ENCODE measurements around the gene IGSF22. TPM values are rescaled to one million over a fixed set of nuclear protein-coding genes. Genes with fewer than 3 reads are reported as not detected.
"Not testable (repeated sequence)": the region's sequence is repeated elsewhere in the genome, so short reads cannot be mapped to it uniquely, and the experiment has no call there.

Gene IGSF22
- total and polyA plus RNA-seq, 2 donors, result 0.21 to 0.32 TPM

- Histone ChIP-seq H3K27ac (ENCODE audit: low read depth) (no peak overlapping the region), H3K4me3 (ENCODE audit: low read depth, low read length) (no peak overlapping the region)
Measured at GRCh38 chr11:18700375-18700774, 25.6 kb downstream of the IGSF22 start.

DNA sequence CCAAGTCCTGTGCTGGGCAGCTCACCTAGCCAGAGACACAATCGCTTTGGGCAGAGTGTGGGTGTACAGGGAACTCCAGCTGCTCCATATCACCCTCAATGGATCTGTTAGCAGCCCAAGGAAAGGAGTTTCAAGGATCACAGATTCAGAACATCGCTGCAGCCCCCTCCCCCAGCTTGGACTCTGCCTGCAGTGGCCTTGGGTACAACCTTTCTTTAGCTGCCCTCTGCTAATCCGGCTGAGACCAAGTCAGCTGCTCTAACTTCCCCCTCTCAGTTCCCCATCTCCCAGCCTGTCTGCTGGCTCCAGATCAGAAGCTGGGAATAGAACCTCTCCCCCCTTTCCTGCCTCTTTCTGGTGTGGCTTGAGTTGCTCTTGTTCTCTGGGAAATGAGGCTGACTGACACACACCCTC, 26.1 kb downstream of the IGSF22 start:
- 44% methylated on average over 3 of the region's 3 CpGs for WGBS
- DNase-seq (ENCODE audit: extremely low spot score), result no peak
- Histone ChIP-seq H3K4me3 (ENCODE audit: low read depth, low read length) (peak overlapping the region; percentile 86), H3K36me3 (ENCODE audit: insufficient read depth) (no peaks in the 10 kb centered on the region), H3K4me1 (ENCODE audit: insufficient read depth) (no peaks in the 10 kb centered on the region), H3K27ac (ENCODE audit: low read depth) (no peak overlapping the region)

More at GRCh38 chr11:18700375-18700774, 25.6 kb downstream of the IGSF22 start:
- no peaks in the 10 kb centered on the region for H3K36me3 ChIP-seq (ENCODE audit: insufficient read depth)
- DNase-seq (ENCODE audit: extremely low spot score), result no peak
- no peaks in the 10 kb centered on the region for H3K4me1 ChIP-seq (ENCODE audit: insufficient read depth)
- 53% methylated on average over 1 of the region's 1 CpG for whole genome bisulfite sequencing

- DNase-seq (ENCODE audit: extremely low spot score), result no peak
- Histone ChIP-seq H3K4me3 (ENCODE audit: low read depth, low read length) (peak overlapping the region; percentile 86), H3K36me3 (ENCODE audit: insufficient read depth) (no peaks in the 10 kb centered on the region), H3K4me1 (ENCODE audit: insufficient read depth) (no peaks in the 10 kb centered on the region), H3K27ac (ENCODE audit: low read depth) (no peak overlapping the region)
- 8% methylated on average over 9 of the region's 9 CpGs for WGBS
Measured at GRCh38 chr11:18699269-18699596, 26.8 kb downstream of the IGSF22 start.

- no peak for DNase-seq (ENCODE audit: extremely low spot score)
- Histone ChIP-seq H3K36me3 (ENCODE audit: insufficient read depth) (no peaks in the 10 kb centered on the region), H3K4me1 (ENCODE audit: insufficient read depth) (no peaks in the 10 kb centered on the region), H3K4me3 (ENCODE audit: low read depth, low read length) (peak within 1 kb of the TSS; percentile 86), H3K27ac (ENCODE audit: low read depth) (peak within 1 kb of the TSS; percentile 67)
- under 1% methylated on average over 98 of the region's 98 CpGs for WGBS
Measured at GRCh38 chr11:18698341-18699268, 27.4 kb downstream of the IGSF22 start, which contains the start of gene TMEM86A. TMEM86A (plus strand) TSS chr11:18698779; CDS start chr11:18698887, 108 bp downstream.

DNA sequence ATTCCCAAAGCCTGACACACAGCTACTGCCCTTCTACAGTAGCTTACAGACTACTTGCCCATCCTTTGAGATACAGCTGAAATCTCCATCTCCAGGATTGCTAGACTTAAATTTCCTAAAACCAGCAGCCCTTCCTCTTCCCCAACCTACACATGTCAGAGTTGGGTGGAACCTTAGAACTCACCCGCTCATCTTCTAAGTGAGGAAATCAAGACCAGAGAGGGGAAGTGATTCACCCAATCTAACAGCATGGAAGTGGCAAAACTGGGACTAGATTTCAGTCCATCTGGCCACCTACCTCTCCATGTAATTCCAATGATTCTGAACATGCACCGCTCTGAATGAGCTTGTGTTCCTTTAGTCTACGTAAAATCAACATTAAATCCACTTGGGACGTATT, 28.4 kb downstream of the IGSF22 start:
- H3K27ac ChIP-seq (ENCODE audit: low read depth), result no peak overlapping the region
- DNase-seq (ENCODE audit: extremely low spot score), result no peak
- no peak overlapping the region for H3K4me3 ChIP-seq (ENCODE audit: low read depth, low read length)
- WGBS, result 87% methylated on average over 4 of the region's 4 CpGs
- H3K36me3 ChIP-seq (ENCODE audit: insufficient read depth), result no peaks in the 10 kb centered on the region
- no peaks in the 10 kb centered on the region for H3K4me1 ChIP-seq (ENCODE audit: insufficient read depth)

DNA sequence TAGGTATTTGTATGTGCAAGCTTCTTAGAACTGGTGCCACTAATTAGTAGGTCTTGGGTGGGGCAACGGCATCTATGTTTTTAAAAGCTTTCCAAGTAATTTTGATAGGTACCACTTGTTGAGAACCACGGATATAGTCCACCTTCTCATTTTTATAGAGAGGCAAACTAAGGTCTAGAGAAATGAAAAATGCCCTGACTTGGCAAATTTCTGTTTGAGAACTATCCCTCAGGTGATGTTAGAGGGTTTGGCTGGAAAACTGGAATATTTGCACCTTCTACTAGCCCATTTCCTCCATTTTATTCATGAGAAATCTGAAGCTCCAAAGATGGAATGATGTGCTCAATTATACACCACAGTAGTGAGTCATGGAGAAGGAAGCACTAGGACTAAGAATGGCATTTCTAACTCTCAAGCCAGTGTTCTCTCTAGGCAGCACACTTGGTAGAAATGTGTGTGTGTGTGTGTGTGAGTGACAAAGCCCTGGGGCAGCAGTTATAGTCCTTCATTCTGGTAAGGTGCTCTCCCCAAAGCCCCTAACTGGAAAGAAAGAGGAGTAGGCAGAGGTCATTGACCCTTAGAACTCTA, 29.3 kb downstream of the IGSF22 start:
- Histone ChIP-seq H3K4me3 (ENCODE audit: low read depth, low read length) (no peak overlapping the region), H3K4me1 (ENCODE audit: insufficient read depth) (no peaks in the 10 kb centered on the region), H3K36me3 (ENCODE audit: insufficient read depth) (no peaks in the 10 kb centered on the region), H3K27ac (ENCODE audit: low read depth) (no peak overlapping the region)
- no peak for DNase-seq (ENCODE audit: extremely low spot score)
- WGBS, result 85% methylated on average over 2 of the region's 2 CpGs

DNA sequence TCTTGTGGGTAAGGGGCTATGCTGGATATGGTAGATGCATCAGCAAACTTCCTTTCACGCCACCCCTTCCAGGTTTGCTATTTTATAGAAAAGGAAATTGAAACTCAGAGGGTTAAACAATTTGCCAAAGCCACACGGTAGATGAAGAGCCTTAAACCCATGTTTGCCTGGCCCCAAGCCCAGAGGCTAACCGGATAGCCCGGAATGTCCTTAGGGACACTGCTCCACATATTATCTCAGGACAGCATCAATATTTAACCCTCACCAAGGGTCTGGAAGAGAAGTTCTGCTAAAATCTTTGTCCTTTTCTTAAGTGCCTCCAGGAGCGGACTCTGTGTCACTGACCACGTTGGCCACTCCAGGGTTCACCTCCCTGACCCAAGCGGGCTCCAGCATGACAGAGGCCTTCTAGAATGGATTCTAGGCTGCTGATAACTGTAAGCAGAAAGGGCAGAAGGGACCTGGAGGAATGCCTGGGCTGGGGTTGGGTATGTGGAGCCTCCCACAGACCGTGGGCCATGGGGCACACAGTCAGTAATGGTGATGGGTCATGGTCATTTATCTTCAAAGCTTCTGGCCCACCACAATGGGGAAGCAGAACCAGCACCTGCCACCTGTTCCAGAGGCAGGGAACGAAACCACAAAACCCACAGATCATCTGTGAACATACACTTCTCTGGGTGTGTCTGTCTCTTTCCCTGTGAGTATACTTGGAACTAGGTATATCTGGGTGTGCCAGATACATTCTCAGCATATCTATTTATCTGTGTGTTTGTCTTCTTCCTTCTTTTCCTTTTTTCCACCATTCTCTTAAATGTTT, 32.8 kb downstream of the IGSF22 start:
- no peaks in the 10 kb centered on the region for H3K36me3 ChIP-seq (ENCODE audit: insufficient read depth)
- no peak overlapping the region for H3K27ac ChIP-seq (ENCODE audit: low read depth)
- H3K4me1 ChIP-seq (ENCODE audit: insufficient read depth), result no peaks in the 10 kb centered on the region
- no peak for DNase-seq (ENCODE audit: extremely low spot score)
- H3K4me3 ChIP-seq (ENCODE audit: low read depth, low read length), result no peak overlapping the region
- WGBS, result 61% methylated on average over 9 of the region's 9 CpGs

- H3K4me3 ChIP-seq (ENCODE audit: low read depth, low read length); H3K4me1 ChIP-seq (ENCODE audit: insufficient read depth); H3K27ac ChIP-seq (ENCODE audit: low read depth); DNase-seq (ENCODE audit: extremely low spot score); H3K36me3 ChIP-seq (ENCODE audit: insufficient read depth): not testable (repeated sequence)
- 79% methylated on average over 4 of the region's 4 CpGs for WGBS
Measured at GRCh38 chr11:18691467-18692140, 34.4 kb downstream of the IGSF22 start.

- WGBS, result 59% methylated on average over 1 of the region's 1 CpG
- Histone ChIP-seq H3K4me3 (ENCODE audit: low read depth, low read length) (no peak overlapping the region), H3K36me3 (ENCODE audit: insufficient read depth) (no peaks in the 10 kb centered on the region), H3K4me1 (ENCODE audit: insufficient read depth) (no peaks in the 10 kb centered on the region), H3K27ac (ENCODE audit: low read depth) (no peak overlapping the region)
- DNase-seq (ENCODE audit: extremely low spot score), result no peak
Measured at GRCh38 chr11:18684267-18684666, 41.7 kb downstream of the IGSF22 start.

DNA sequence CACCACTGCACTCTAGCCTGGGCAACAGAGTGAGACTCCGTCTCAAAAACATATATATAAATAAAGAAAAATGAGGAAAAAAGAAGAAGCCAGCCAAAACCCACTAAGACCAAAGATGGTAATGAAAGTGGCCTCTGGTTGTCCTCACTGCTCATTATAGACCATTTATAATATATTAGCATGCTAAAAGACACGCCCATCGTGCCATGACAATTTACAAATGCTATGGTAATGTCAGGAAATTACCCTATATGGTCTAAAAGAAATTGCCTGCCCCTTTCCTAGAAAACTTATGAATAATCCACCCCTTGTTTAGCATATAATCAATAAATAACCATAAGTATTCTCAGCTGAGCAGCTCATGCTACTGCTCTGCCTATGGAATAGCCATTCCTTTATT, 43.5 kb downstream of the IGSF22 start:
- no peak for DNase-seq (ENCODE audit: extremely low spot score)
- 89% methylated on average over 3 of the region's 3 CpGs for WGBS
- Histone ChIP-seq H3K4me3 (ENCODE audit: low read depth, low read length) (no peak overlapping the region), H3K27ac (ENCODE audit: low read depth) (no peak overlapping the region), H3K36me3 (ENCODE audit: insufficient read depth) (no peaks in the 10 kb centered on the region), H3K4me1 (ENCODE audit: insufficient read depth) (no peaks in the 10 kb centered on the region)

DNA sequence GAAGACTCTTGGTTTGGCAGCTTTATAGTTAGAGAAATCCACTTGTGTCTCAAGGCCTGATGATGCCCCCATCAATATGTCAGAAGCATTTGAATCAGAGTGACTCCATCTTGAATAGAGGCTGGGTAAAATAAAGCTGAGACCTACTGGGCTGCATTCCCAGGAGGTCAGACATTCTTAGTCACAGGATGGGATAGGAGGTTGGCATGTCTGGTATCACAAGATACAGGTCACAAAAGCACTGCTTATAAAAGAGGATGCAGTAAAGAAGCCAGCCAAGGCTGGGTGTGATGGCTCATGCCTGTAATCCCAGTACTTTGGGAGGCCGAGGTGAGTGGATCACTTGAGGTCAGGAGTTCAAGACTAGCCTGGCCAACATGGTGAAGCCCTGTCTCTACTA, 44.0 kb downstream of the IGSF22 start:
- WGBS, result 60% methylated on average over 1 of the region's 1 CpG
- not testable (repeated sequence) for H3K36me3 ChIP-seq (ENCODE audit: insufficient read depth)

DNA sequence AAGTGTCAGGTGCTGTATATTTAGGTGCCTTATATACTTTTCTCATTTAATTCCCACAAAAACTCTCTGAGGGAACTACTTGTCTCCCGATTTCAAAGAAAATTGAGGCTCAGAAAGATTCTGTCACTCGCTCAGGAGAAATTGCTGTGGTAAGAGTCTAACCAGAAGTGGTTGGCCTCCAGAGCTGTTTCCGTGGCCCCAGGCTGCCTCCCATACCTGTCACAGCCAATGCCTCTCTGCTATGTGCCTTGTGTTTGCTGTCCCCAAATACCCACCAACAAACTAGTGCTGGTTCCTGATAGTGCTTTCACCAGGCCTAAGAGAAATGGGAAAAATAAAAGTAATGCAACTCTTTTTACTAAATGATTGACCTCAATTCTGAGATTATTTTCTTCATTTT, 48.4 kb downstream of the IGSF22 start:
- Histone ChIP-seq H3K36me3 (ENCODE audit: insufficient read depth) (no peaks in the 10 kb centered on the region), H3K4me3 (ENCODE audit: low read depth, low read length) (no peak overlapping the region), H3K4me1 (ENCODE audit: insufficient read depth) (no peaks in the 10 kb centered on the region), H3K27ac (ENCODE audit: low read depth) (no peak overlapping the region)
- DNase-seq (ENCODE audit: extremely low spot score), result no peak
- WGBS, result 86% methylated on average over 3 of the region's 3 CpGs

More for the DNA sequence above, 44.0 kb downstream of the IGSF22 start:
- DNase-seq (ENCODE audit: extremely low spot score); H3K4me1 ChIP-seq (ENCODE audit: insufficient read depth); H3K4me3 ChIP-seq (ENCODE audit: low read depth, low read length); H3K27ac ChIP-seq (ENCODE audit: low read depth): not testable (repeated sequence)

DNA sequence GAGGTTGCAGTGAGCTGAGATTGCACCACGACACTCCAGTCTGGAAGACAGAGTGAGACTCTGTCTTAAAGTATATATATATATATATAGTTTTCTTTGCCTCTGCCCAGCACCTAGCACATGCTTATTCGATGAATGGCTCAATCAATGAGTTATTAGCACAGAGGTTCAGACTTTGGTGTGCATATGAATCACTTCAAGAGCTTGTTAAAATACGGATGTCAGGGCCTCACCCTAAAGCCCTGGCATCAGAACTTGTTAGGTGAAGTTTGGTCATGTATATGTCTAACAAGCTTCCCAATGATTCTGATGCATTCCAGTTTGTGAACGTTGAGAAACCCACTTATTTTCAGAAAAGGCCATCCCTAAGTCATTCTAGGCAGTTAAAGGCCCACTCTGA, 49.2 kb downstream of the IGSF22 start:
- Histone ChIP-seq H3K4me3 (ENCODE audit: low read depth, low read length) (no peak overlapping the region), H3K36me3 (ENCODE audit: insufficient read depth) (no peaks in the 10 kb centered on the region), H3K27ac (ENCODE audit: low read depth) (no peak overlapping the region), H3K4me1 (ENCODE audit: insufficient read depth) (no peaks in the 10 kb centered on the region)
- 55% methylated on average over 4 of the region's 4 CpGs for WGBS
- no peak for DNase-seq (ENCODE audit: extremely low spot score)
